K562 (cell line): ENCODE measurements around the gene CDYL2. TPM values are rescaled to one million over a fixed set of nuclear protein-coding genes. Genes with fewer than 3 reads are reported as not detected.

Source experiments
- CGGBP1 ChIP-seq: fragments of 250-450 bp; sonication (Bioruptor Pico); IDR thresholded peaks from 2 replicates; pipeline ENCODE4 v1.9.0; 2021; ENCODE audit warnings: mild to moderate bottlenecking
- JUND ChIP-seq, 2 experiments: IDR thresholded peaks; 2 replicates in 1 of 2; 3 replicates in 1 of 2; pipeline ENCODE4 v1.6.1; 2011; ENCODE audit warnings: borderline replicate concordance in 2 of 2, low read depth in 2 of 2, low read length in 2 of 2, improper control_type of control experiment in 1 of 2, missing biosample characterization in 1 of 2, missing genetic modification characterization in 1 of 2, missing genetic modification reagents in 1 of 2
- MAFK ChIP-seq: IDR thresholded peaks from 2 replicates; pipeline ENCODE4 v1.6.1; 2011; ENCODE audit warnings: low read length, improper control_type of control experiment
- MYC ChIP-seq, 2 experiments: fragments of 250-450 bp in 1 of 2; sonication (Bioruptor Pico) in 1 of 2; IDR thresholded peaks; 2 replicates each; pipeline versions ENCODE4 v1.5.1 to v1.6.1; 2012 to 2021; ENCODE audit warnings: low read depth in 2 of 2, borderline replicate concordance in 1 of 2, improper control_type of control experiment in 1 of 2, low read length in 1 of 2, mild to moderate bottlenecking in 1 of 2, moderate library complexity in 1 of 2
- PCBP1 ChIP-seq: fragments of 200-400 bp; formaldehyde crosslinking; IDR thresholded peaks from 2 replicates; pipeline ENCODE4 v1.6.1; 2018; ENCODE audit warnings: mild to moderate bottlenecking, low read depth, low read length; ENCODE audit not compliant: poor library complexity, severe bottlenecking
- RAD51 ChIP-seq: fragments of 450-650 bp; IDR thresholded peaks from 2 replicates; pipeline ENCODE4 v1.7.1; 2016; ENCODE audit warnings: low read depth, mild to moderate bottlenecking, borderline replicate concordance
- REST ChIP-seq, 2 experiments: fragments of 450-650 bp; formaldehyde crosslinking in 1 of 2; IDR thresholded peaks; 2 replicates each; pipeline versions ENCODE4 v1.4.0 to v1.6.1; 2014 to 2020; ENCODE audit warnings: mild to moderate bottlenecking in 2 of 2, borderline replicate concordance in 1 of 2, low read depth in 1 of 2
- SFPQ ChIP-seq: fragments of 200-400 bp; formaldehyde crosslinking; IDR thresholded peaks from 2 replicates; pipeline ENCODE4 v1.6.1; 2017; ENCODE audit warnings: mild to moderate bottlenecking, low read depth, low read length, moderate library complexity
- TBP ChIP-seq: optimal IDR thresholded peaks from 2 replicates; pipeline ENCODE3; 2011; ENCODE audit warnings: low read depth, low read length, improper control_type of control experiment
- ZNF354B ChIP-seq: fragments of 250-450 bp; sonication (Bioruptor Pico); IDR thresholded peaks from 2 replicates; pipeline ENCODE4 v1.4.0; 2020
- ZNF511 ChIP-seq: sonication (generic); formaldehyde crosslinking; IDR thresholded peaks from 2 replicates; pipeline ENCODE4 v1.8.0; 2022; ENCODE audit warnings: mild to moderate bottlenecking, missing genetic modification reagents
- polyA plus RNA-seq, 8 experiments: library from polyadenylated mRNA; depleted of rRNA in 4 of 8; stranded (reverse) in 5 of 8; unstranded in 3 of 8; fragments of >200 nt; fragmentation: Nextera tagmentation in 2 of 8; fragmentation: Illumina TruSeq in 1 of 8; extraction: Ambion mirVana in 2 of 8; extraction: Trizol in 1 of 8; gene quantifications; 2 replicates each; pipeline versions ENCODE4 v1.2.1 to v1.2.3, GENCODE V29; 2011 to 2014; ENCODE audit warnings: inconsistent platforms in 1 of 8, missing spikeins in 1 of 8
- total RNA-seq, 7 experiments: library from RNA; depleted of rRNA in 6 of 7; stranded (reverse); fragments of >200 nt in 6 of 7; fragmentation: Illumina TruSeq in 2 of 7; extraction: Trizol in 2 of 7; gene quantifications; 2 replicates each; pipeline versions ENCODE4 v1.2.1 to v1.2.3, GENCODE V29; 2011 to 2021; ENCODE audit warnings: low replicate concordance in 1 of 7

CDYL2 gene
- total and polyA plus RNA-seq, 9 of the 15 experiments (the other 6 are each of a cell fraction or from before 2014, with no cell fraction given): under 0.01 to 0.04 (median 0.01) TPM; not detected in 6

- TF ChIP-seq REST (IDR thresholded peaks at IDR 0.05; ENCODE audit: borderline replicate concordance) (no peak), REST (CRISPR knock-in tag; IDR thresholded peaks at IDR 0.05; ENCODE audit: low read depth) (no peak), TBP (no peak), SFPQ (no peak), PCBP1 (no peak), RAD51 (peak; percentile 63; the same call in 1 of the 2 replicates), MAFK (peak; percentile 38; the same call in 1 of the 2 replicates), ZNF511 (no peak), JUND (IDR thresholded peaks at IDR 0.05; ENCODE audit: borderline replicate concordance, low read depth, low read length) (peak; percentile 64), JUND (tag; IDR thresholded peaks at IDR 0.05; ENCODE audit: borderline replicate concordance, low read depth, low read length) (peak; percentile 34; the same call in 1 of the 3 replicates), CGGBP1 (CRISPR knock-in tag) (no peak), MYC (IDR thresholded peaks at IDR 0.05; ENCODE audit: low read depth, low read length) (0 out of 2 replicates have a peak, but pooled peaks have one; percentile 16), MYC (CRISPR knock-in tag; IDR thresholded peaks at IDR 0.05; ENCODE audit: borderline replicate concordance, low read depth) (no peak), ZNF354B (CRISPR knock-in tag) (no peak)
Measured at GRCh38 chr16:80611930-80612327, 192.5 kb downstream of the CDYL2 start (continued).
